OCI-LY7 (cell line): ENCODE results near the gene CCER1. TPM values are rescaled to one million over a fixed set of nuclear protein-coding genes. Genes with fewer than 3 reads are reported as not detected.

Experiments
- BruUV-seq: library from RNA; stranded (reverse); fragments of 400-500 nt; replicated peaks from 2 replicates; lab custom pipeline; 2021; lab: Mats Ljungman, UMichigan
- CTCF ChIA-PET: fragments of 300-600 bp; sonication (Branson Sonifier 250); formaldehyde crosslinking; loops from one replicate; lab custom pipeline; 2022; ENCODE audit warnings: antibody characterized with exemption; ENCODE audit not compliant: unreplicated experiment; lab: Charles Lee
- POLR2A ChIA-PET: fragments of 300-600 bp; sonication (Branson Sonifier 250); formaldehyde crosslinking; loops from one replicate; lab custom pipeline; 2022; ENCODE audit warnings: antibody characterized with exemption; lab: Charles Lee
- DNase-seq: peaks from one replicate; pipeline ENCODE4 v3.0.0-alpha.2; 2015; ENCODE audit warnings: low spot score
- H2AFZ ChIP-seq: fragments of 200-600 bp; sonication (generic), shearing (Covaris generic); 2 replicates; pipeline ENCODE4 v1.6.1; 2014; ENCODE audit warnings: mild to moderate bottlenecking, antibody characterized with exemption, low read length, moderate library complexity
- H3K27ac ChIP-seq: fragments of 200-600 bp; sonication (generic); 2 replicates; pipeline ENCODE4 v1.5.1; 2014; ENCODE audit warnings: mixed run types, low read depth, mild to moderate bottlenecking, moderate library complexity, low read length, inconsistent platforms; ENCODE audit not compliant: poor library complexity, severe bottlenecking
- H3K36me3 ChIP-seq: fragments of 200-600 bp; sonication (generic); 2 replicates; pipeline ENCODE4 v1.6.1; 2014; ENCODE audit warnings: mild to moderate bottlenecking, antibody characterized with exemption, low read length, moderate library complexity, mixed read lengths; ENCODE audit not compliant: insufficient read depth
- H3K4me1 ChIP-seq: fragments of 200-600 bp; sonication (generic); 2 replicates; pipeline ENCODE4 v1.5.1; 2014; ENCODE audit warnings: mild to moderate bottlenecking, low read length; ENCODE audit not compliant: insufficient read depth, poor library complexity, severe bottlenecking
- H3K4me2 ChIP-seq: fragments of 200-600 bp; sonication (generic); 2 replicates; pipeline ENCODE4 v1.6.1; 2014; ENCODE audit warnings: mild to moderate bottlenecking, low read length
- H3K4me3 ChIP-seq: fragments of 200-600 bp; sonication (generic); 2 replicates; pipeline ENCODE4 v1.5.1; 2014; ENCODE audit warnings: mild to moderate bottlenecking, low read depth, low read length; ENCODE audit not compliant: poor library complexity, severe bottlenecking
- H3K79me2 ChIP-seq: fragments of 200-600 bp; sonication (generic); 2 replicates; pipeline ENCODE4 v1.6.1; 2016; ENCODE audit warnings: low read depth, mild to moderate bottlenecking, low read length, moderate library complexity, mixed read lengths; ENCODE audit not compliant: insufficient read depth
- H3K9me2 ChIP-seq: fragments of 200-600 bp; sonication (generic); 2 replicates; pipeline ENCODE4 v1.6.1; 2016; ENCODE audit warnings: mild to moderate bottlenecking, low read length, mixed read lengths; ENCODE audit not compliant: insufficient read depth
- H3K9me3 ChIP-seq: fragments of 200-600 bp; sonication (generic); 2 replicates; pipeline ENCODE4 v1.6.1; 2014; ENCODE audit warnings: mild to moderate bottlenecking, mixed run types, low read length, mixed read lengths
- H4K20me1 ChIP-seq: fragments of 200-600 bp; sonication (generic); 2 replicates; pipeline ENCODE4 v1.6.1; 2014; ENCODE audit warnings: mild to moderate bottlenecking, antibody characterized with exemption, low read length, moderate library complexity, mixed read lengths; ENCODE audit not compliant: insufficient read depth
- CTCF ChIP-seq: fragments of 200-600 bp; sonication (generic); conservative IDR thresholded peaks from 2 replicates; pipeline ENCODE4 v1.5.1; 2014; ENCODE audit warnings: mild to moderate bottlenecking, antibody characterized with exemption, low read length, moderate library complexity, mixed read lengths
- EZH2phosphoT487 ChIP-seq: fragments of 200-600 bp; sonication (generic); IDR thresholded peaks from 2 replicates; pipeline ENCODE4 v1.6.1; 2018; ENCODE audit warnings: low read depth, borderline replicate concordance, mild to moderate bottlenecking, mixed run types, antibody characterized with exemption, low read length, moderate library complexity, mixed read lengths
- intact Hi-C: fragments of 100-400 bp; cut with micrococcal nuclease; formaldehyde crosslinking; loops from one replicate; pipeline ENCODE4 v1.10.0; 2022; ENCODE audit not compliant: unreplicated experiment
- total RNA-seq, 2 experiments: library from RNA; depleted of rRNA in 1 of 2; stranded (reverse); fragments of >200 nt in 1 of 2; shearing (Covaris generic) in 1 of 2; gene quantifications; 2 replicates each; pipeline ENCODE4 v1.2.3, GENCODE V29; 2014 to 2022

The CCER1 gene
- total RNA-seq, 2 experiments from 2014 or later = not detected

- H3K9me2 ChIP-seq = no peaks in the 10 kb centered on the region
- no peak overlapping the region for H3K4me2 ChIP-seq
- DNase-seq = no peak
- no TSS peak for BruUV-seq
- H4K20me1 ChIP-seq = no peaks in the 10 kb centered on the region
- no peak overlapping the region for H3K27ac ChIP-seq
- no peaks in the 10 kb centered on the region for H3K79me2 ChIP-seq
- intact Hi-C loops = no loop called here
- POLR2A ChIA-PET = no interaction called here
- CTCF ChIA-PET = no interaction called here
- H3K9me3 ChIP-seq = no peaks in the 10 kb centered on the region
- no peak overlapping the region for H2AFZ ChIP-seq
- no peak overlapping the region for H3K4me3 ChIP-seq
- no peak for TF ChIP-seq EZH2phosphoT487
- no peak for TF ChIP-seq CTCF
- no peaks in the 10 kb centered on the region for H3K4me1 ChIP-seq
- no peaks in the 10 kb centered on the region for H3K36me3 ChIP-seq
Observed at GRCh38 chr12:90922145-90922627, 32.8 kb downstream of the CCER1 start.

- Histone ChIP-seq H3K27ac (no peak overlapping the region), H3K36me3 (no peaks in the 10 kb centered on the region), H3K4me2 (no peak overlapping the region), H4K20me1 (no peaks in the 10 kb centered on the region), H3K9me3 (no peaks in the 10 kb centered on the region), H3K4me3 (no peak overlapping the region), H2AFZ (no peak overlapping the region), H3K4me1 (no peaks in the 10 kb centered on the region), H3K79me2 (no peaks in the 10 kb centered on the region), H3K9me2 (no peaks in the 10 kb centered on the region)
- CTCF ChIA-PET = no interaction called here
- intact Hi-C loops = no loop called here
- no TSS peak for BruUV-seq
- no peak for TF ChIP-seq CTCF
- TF ChIP-seq EZH2phosphoT487 = no peak
- POLR2A ChIA-PET = no interaction called here
- no peak for DNase-seq
Observed at GRCh38 chr12:90921536-90921935, 33.4 kb downstream of the CCER1 start.

- POLR2A ChIA-PET = no interaction called here
- intact Hi-C loops = no loop called here
- no peak overlapping the region for H2AFZ ChIP-seq
- CTCF ChIA-PET = no interaction called here
- no peaks in the 10 kb centered on the region for H4K20me1 ChIP-seq
- no peak overlapping the region for H3K27ac ChIP-seq
- H3K9me3 ChIP-seq = no peaks in the 10 kb centered on the region
- no peak overlapping the region for H3K4me3 ChIP-seq
- no TSS peak for BruUV-seq
- no peak for DNase-seq
- H3K4me1 ChIP-seq = no peaks in the 10 kb centered on the region
- H3K36me3 ChIP-seq = no peaks in the 10 kb centered on the region
- TF ChIP-seq EZH2phosphoT487 (no peak), CTCF (no peak)
- H3K4me2 ChIP-seq = no peak overlapping the region
- no peaks in the 10 kb centered on the region for H3K79me2 ChIP-seq
- no peaks in the 10 kb centered on the region for H3K9me2 ChIP-seq
Observed at GRCh38 chr12:90920222-90920621, 34.8 kb downstream of the CCER1 start.
